Caco-2 (cell line): ENCODE data around the gene TRIM3. TPM values are rescaled to one million over a fixed set of nuclear protein-coding genes. Genes with fewer than 3 reads are reported as not detected.

ENCODE experiments used
- BruUV-seq: library from RNA; stranded (reverse); fragments of 400-500 nt; replicated peaks from 2 replicates; lab custom pipeline; 2021; lab: Mats Ljungman, UMichigan
- CTCF ChIA-PET: fragments of 300-600 bp; sonication (Branson Sonifier 250); formaldehyde crosslinking; loops from one replicate; lab custom pipeline; 2022; ENCODE audit warnings: antibody characterized with exemption; lab: Charles Lee
- POLR2A ChIA-PET: fragments of 300-600 bp; sonication (Branson Sonifier 250); formaldehyde crosslinking; loops from one replicate; lab custom pipeline; 2022; ENCODE audit warnings: antibody characterized with exemption; lab: Charles Lee
- DNase-seq, 2 experiments: peaks; one replicate each; pipeline versions ENCODE4 v3.0.0 to v3.0.0-alpha.2; 2020 to 2022
- H3K27me3 ChIP-seq: replicated peaks from 2 replicates; pipeline ENCODE4 v1.6.0; 2011; ENCODE audit warnings: low read length; ENCODE audit not compliant: control insufficient read depth, insufficient read depth
- H3K36me3 ChIP-seq: 2 replicates; pipeline ENCODE4 v1.5.1; 2011; ENCODE audit warnings: low read length; ENCODE audit not compliant: control insufficient read depth, insufficient read depth
- H3K4me1 ChIP-seq: fragments of 250-450 bp; sonication (Bioruptor Pico); 2 replicates; pipeline ENCODE4 v1.5.1; 2020; ENCODE audit warnings: mild to moderate bottlenecking
- H3K4me3 ChIP-seq: 2 replicates; pipeline ENCODE4 v1.5.1; 2011; ENCODE audit warnings: low read depth, mild to moderate bottlenecking, control low read depth, low read length
- H3K9me3 ChIP-seq: fragments of 250-450 bp; sonication (Bioruptor Pico); 2 replicates; pipeline ENCODE4 v1.5.1; 2020; ENCODE audit warnings: mild to moderate bottlenecking, moderate library complexity
- H3K27ac Mint-ChIP-seq: one replicate; pipeline ENCODE4 v1.8.0; 2022; ENCODE audit warnings: mixed read lengths; ENCODE audit not compliant: unreplicated experiment
- H3K27me3 Mint-ChIP-seq: one replicate; pipeline ENCODE4 v1.8.0; 2022; ENCODE audit warnings: mixed read lengths; ENCODE audit not compliant: insufficient read depth, unreplicated experiment
- H3K36me3 Mint-ChIP-seq: one replicate; pipeline ENCODE4 v1.8.0; 2022; ENCODE audit warnings: mild to moderate bottlenecking, mixed read lengths; ENCODE audit not compliant: insufficient read depth, unreplicated experiment
- H3K4me1 Mint-ChIP-seq: one replicate; pipeline ENCODE4 v1.8.0; 2022; ENCODE audit warnings: low read depth, mixed read lengths; ENCODE audit not compliant: unreplicated experiment
- H3K4me3 Mint-ChIP-seq: one replicate; pipeline ENCODE4 v1.8.0; 2022; ENCODE audit warnings: mild to moderate bottlenecking, moderate library complexity, mixed read lengths; ENCODE audit not compliant: unreplicated experiment
- H3K9me3 Mint-ChIP-seq: one replicate; pipeline ENCODE4 v1.8.0; 2022; ENCODE audit warnings: mixed read lengths; ENCODE audit not compliant: unreplicated experiment
- CTCF ChIP-seq, 2 experiments: fragments of 200-600 bp in 1 of 2; IDR thresholded peaks; 1 replicate in 1 of 2; 2 replicates in 1 of 2; pipeline versions ENCODE4 v1.5.1 to v1.8.0; 2011 to 2022; ENCODE audit warnings: antibody characterized with exemption in 1 of 2, control low read depth in 1 of 2, inconsistent platforms in 1 of 2, low read depth in 1 of 2, low read length in 1 of 2, mild to moderate bottlenecking in 1 of 2, moderate library complexity in 1 of 2; ENCODE audit not compliant: insufficient read depth in 1 of 2, severe bottlenecking in 1 of 2, unreplicated experiment in 1 of 2
- intact Hi-C: fragments of 100-400 bp; cut with micrococcal nuclease; formaldehyde crosslinking; loops from one replicate; pipeline ENCODE4 v1.10.0; 2022; ENCODE audit not compliant: unreplicated experiment
- total RNA-seq: library from RNA; stranded (reverse); gene quantifications from 2 replicates; pipeline ENCODE4 v1.2.3, GENCODE V29; 2022

TRIM3 gene
- total RNA-seq, 1 experiment from 2014 or later = 28.0 TPM

GRCh38 chr11:6442441-6442840, 31.3 kb downstream of the TRIM3 start:
- Histone ChIP-seq H3K9me3 (no peaks in the 10 kb centered on the region), H3K4me3 (no peak overlapping the region), H3K27me3 (no peaks in the 10 kb centered on the region), H3K4me1 (peaks cover 29% of the 10 kb centered on the region), H3K36me3 (no peaks in the 10 kb centered on the region)
- ChIA-PET CTCF (interaction anchor here (8.4 kb wide), 1 partner anchor 64 kb away, joined by 190 read pairs; no protein-coding TSS in a partner anchor), POLR2A (interaction anchor here (0.5 kb wide), 1 partner anchor 31 kb away, joined by 4 read pairs; no protein-coding TSS in a partner anchor)
- no TSS peak for BruUV-seq
- no peak for TF ChIP-seq CTCF (IDR thresholded peaks at IDR 0.05; ENCODE audit: insufficient read depth in 1 of 2, low read depth in 1 of 2, low read length in 1 of 2, severe bottlenecking in 1 of 2, unreplicated experiment in 1 of 2)
- H3K27ac Mint-ChIP-seq = no peak overlapping the region
- no peaks in the 10 kb centered on the region for H3K27me3 Mint-ChIP-seq
- H3K36me3 Mint-ChIP-seq = no peaks in the 10 kb centered on the region
- intact Hi-C loops = no loop called here
- no peak overlapping the region for H3K4me3 Mint-ChIP-seq
- DNase-seq = no peak
- H3K9me3 Mint-ChIP-seq = no peaks in the 10 kb centered on the region
- peaks cover 7% of the 10 kb centered on the region for H3K4me1 Mint-ChIP-seq

GRCh38 chr11:6440906-6441358, 32.8 kb downstream of the TRIM3 start, which contains the start of gene HPX:
Gene HPX (minus strand): TSS chr11:6440987. CDS start chr11:6440963, 24 bp downstream.
- no peak for TF ChIP-seq CTCF (IDR thresholded peaks at IDR 0.05; ENCODE audit: insufficient read depth in 1 of 2, low read depth in 1 of 2, low read length in 1 of 2, severe bottlenecking in 1 of 2, unreplicated experiment in 1 of 2)
- DNase-seq = peak; percentile 49 to 53
- Mint-ChIP-seq H3K27ac (no peak within 1 kb of the TSS), H3K4me3 (no peak within 1 kb of the TSS), H3K27me3 (no peaks in the 10 kb centered on the region), H3K9me3 (no peaks in the 10 kb centered on the region), H3K4me1 (peaks cover 5% of the 10 kb centered on the region), H3K36me3 (no peaks in the 10 kb centered on the region)
- Histone ChIP-seq H3K36me3 (no peaks in the 10 kb centered on the region), H3K27me3 (no peaks in the 10 kb centered on the region), H3K4me1 (peaks cover 29% of the 10 kb centered on the region), H3K9me3 (no peaks in the 10 kb centered on the region), H3K4me3 (no peak within 1 kb of the TSS)
- intact Hi-C loops = loop anchor here (1.0 to 2.0 kb wide), 4 partner anchors 14 to 50 kb away; partner anchors contain the start of gene SMPD1
- ChIA-PET POLR2A (interaction anchor here (1.3 kb wide), 1 partner anchor 40 kb away, joined by 5 read pairs; the partner anchor contains the start of genes ARFIP2 and TIMM10B), CTCF (interaction anchor here (1.0 to 8.4 kb wide), 3 partner anchors 41 to 78 kb away, joined by 4 to 190 read pairs (median 4); partner anchors contain the start of genes ARFIP2 and TIMM10B)
- BruUV-seq = no TSS peak

- H3K4me1 ChIP-seq = peaks cover 36% of the 10 kb centered on the region
- H3K27ac Mint-ChIP-seq = no peak overlapping the region
- no peak overlapping the region for H3K4me3 ChIP-seq
- peak; percentile 65 to 67 for DNase-seq
- no peaks in the 10 kb centered on the region for H3K9me3 ChIP-seq
- H3K27me3 ChIP-seq = no peaks in the 10 kb centered on the region
- intact Hi-C loops = loop anchor here (1.0 kb wide), 3 partner anchors 35 to 66 kb away; no protein-coding TSS in a partner anchor
- no peaks in the 10 kb centered on the region for H3K36me3 ChIP-seq
- H3K9me3 Mint-ChIP-seq = no peaks in the 10 kb centered on the region
- TF ChIP-seq CTCF (IDR thresholded peaks at IDR 0.05; ENCODE audit: insufficient read depth in 1 of 2, low read depth in 1 of 2, low read length in 1 of 2, severe bottlenecking in 1 of 2, unreplicated experiment in 1 of 2) = peak; percentile 59 to 85
- H3K36me3 Mint-ChIP-seq = no peaks in the 10 kb centered on the region
- CTCF ChIA-PET = interaction anchor here (0.6 to 8.4 kb wide), 10 partner anchors 8 to 76 kb away, joined by 3 to 190 read pairs (median 4); partner anchors contain the start of genes APBB1 and TIMM10B
- H3K27me3 Mint-ChIP-seq = no peaks in the 10 kb centered on the region
- BruUV-seq = no TSS peak
- no peak overlapping the region for H3K4me3 Mint-ChIP-seq
- POLR2A ChIA-PET = interaction anchor here (0.8 to 0.9 kb wide), 2 partner anchors 20 to 171 kb away, joined by 4 to 6 read pairs; no protein-coding TSS in a partner anchor
- H3K4me1 Mint-ChIP-seq = peaks cover 8% of the 10 kb centered on the region
These were observed 34.7 kb downstream of the TRIM3 start for GRCh38 chr11:6438979-6439571.
